KOPT-K1 (cell line): Measurements from ENCODE around the gene ISCU.

Source experiments
- H3K27ac ChIP-seq: fragments of 200-600 bp; sonication (generic); 2 replicates; pipeline ENCODE4 v1.5.1; 2016; ENCODE audit warnings: antibody characterized with exemption, mild to moderate bottlenecking, low read depth, low read length; ENCODE audit not compliant: poor library complexity, severe bottlenecking
- H3K36me3 ChIP-seq: fragments of 200-600 bp; sonication (generic); 2 replicates; pipeline ENCODE4 v1.5.1; 2017; ENCODE audit warnings: antibody characterized with exemption, mild to moderate bottlenecking, low read length, moderate library complexity; ENCODE audit not compliant: insufficient read depth
- H3K9me3 ChIP-seq: fragments of 200-600 bp; sonication (generic); 2 replicates; pipeline ENCODE4 v1.5.1; 2017; ENCODE audit warnings: antibody characterized with exemption, low read length, mild to moderate bottlenecking; ENCODE audit not compliant: insufficient read depth, poor library complexity, severe bottlenecking

Gene ISCU

DNA sequence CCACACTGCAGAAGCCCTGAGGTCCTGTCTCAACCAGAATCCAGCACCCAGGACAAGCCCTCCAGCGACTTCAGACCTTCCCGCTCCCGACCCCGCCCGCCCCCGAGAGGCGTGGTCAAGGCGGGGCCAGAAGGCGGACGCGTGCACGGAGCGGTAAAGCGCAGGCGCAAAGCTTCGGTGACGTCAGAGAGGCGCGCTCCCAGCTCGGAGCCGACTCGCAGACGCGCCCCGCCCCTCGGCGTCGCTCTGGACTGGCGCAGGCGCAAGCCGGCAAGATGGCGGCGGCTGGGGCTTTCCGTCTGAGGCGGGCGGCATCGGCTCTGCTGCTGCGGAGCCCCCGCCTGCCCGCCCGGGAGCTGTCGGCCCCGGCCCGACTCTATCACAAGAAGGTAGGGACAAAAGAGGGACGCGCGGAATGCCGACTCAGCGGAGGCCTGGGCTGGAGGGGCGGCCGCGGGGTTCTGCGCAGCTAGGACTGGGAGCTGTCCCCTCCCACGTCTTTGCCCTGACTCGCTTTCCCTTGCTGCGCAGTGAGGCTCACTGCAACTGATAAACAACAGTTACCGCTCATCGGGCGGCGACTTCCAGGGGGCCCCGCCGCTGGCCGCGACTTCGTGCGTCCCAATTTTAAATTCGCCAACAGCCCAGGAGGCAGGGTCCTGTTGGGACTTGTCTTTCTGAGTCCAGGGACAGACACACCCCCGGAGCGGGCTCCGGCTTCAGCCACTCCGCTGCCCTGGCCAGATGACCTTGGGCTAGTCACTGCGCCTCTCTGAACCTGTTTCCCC, at the start of gene ISCU:
Gene ISCU, plus strand, starts transcription at position 249 of the 788 bp plus-strand sequence. Its CDS starts 27 bp downstream, at position 276.
- Histone ChIP-seq H3K9me3 (no peaks in the 10 kb centered on the region), H3K36me3 (peaks cover 53% of the 10 kb centered on the region), H3K27ac (peak within 1 kb of the TSS; percentile 87)

DNA sequence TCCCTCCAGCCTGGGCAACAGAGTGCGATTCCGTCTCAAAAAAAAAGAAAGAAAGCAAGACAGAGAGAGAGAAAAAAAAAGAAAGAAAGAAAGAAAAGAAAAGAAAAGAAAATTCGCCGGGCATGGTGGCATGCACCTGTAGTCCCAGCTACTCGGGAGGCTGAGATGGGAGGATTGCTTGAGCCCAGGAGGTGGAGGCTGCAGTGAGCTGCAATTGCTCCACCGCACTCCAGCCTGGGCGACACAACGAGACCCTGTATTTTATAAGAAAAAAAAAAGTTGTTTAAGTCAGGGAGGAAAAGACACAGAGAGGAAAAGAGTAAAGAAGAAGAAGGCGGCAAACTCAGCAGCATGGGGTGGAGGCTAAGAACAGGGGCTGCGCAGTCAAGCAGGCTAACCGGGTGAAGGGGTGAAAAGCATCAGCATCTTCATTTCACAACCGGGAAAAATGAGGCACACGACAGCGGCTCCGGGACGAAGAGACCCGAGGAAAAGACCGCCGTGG, 47.9 kb upstream of the ISCU start:
- peak overlapping the region; percentile 63 for H3K27ac ChIP-seq
- H3K36me3 ChIP-seq, result peaks cover 27% of the 10 kb centered on the region
- H3K9me3 ChIP-seq, result no peaks in the 10 kb centered on the region

GRCh38 chr12:108514973-108515814, 47.2 kb upstream of the ISCU start, which contains the start of gene FICD:
TSS of gene FICD (plus strand) at chr12:108515277. CDS start at chr12:108516973, 1,696 bp downstream.
- Histone ChIP-seq H3K36me3 (peaks cover 34% of the 10 kb centered on the region), H3K27ac (peak within 1 kb of the TSS; percentile 63), H3K9me3 (no peaks in the 10 kb centered on the region)

GRCh38 chr12:108515916-108516315, 46.5 kb upstream of the ISCU start:
- Histone ChIP-seq H3K9me3 (no peaks in the 10 kb centered on the region), H3K27ac (peak overlapping the region; percentile 63), H3K36me3 (peaks cover 41% of the 10 kb centered on the region)

- Histone ChIP-seq H3K36me3 (peaks cover 48% of the 10 kb centered on the region), H3K27ac (no peak overlapping the region), H3K9me3 (no peaks in the 10 kb centered on the region)
Measured at GRCh38 chr12:108516511-108517275, 45.7 kb upstream of the ISCU start.

- H3K9me3 ChIP-seq, result no peaks in the 10 kb centered on the region
- no peak overlapping the region for H3K27ac ChIP-seq
- H3K36me3 ChIP-seq, result peaks cover 56% of the 10 kb centered on the region
Measured at GRCh38 chr12:108517288-108518100, 44.9 kb upstream of the ISCU start.

GRCh38 chr12:108518101-108518715, 44.2 kb upstream of the ISCU start:
- H3K36me3 ChIP-seq, result peaks cover 64% of the 10 kb centered on the region
- H3K27ac ChIP-seq, result no peak overlapping the region

GRCh38 chr12:108518716-108519496, 43.5 kb upstream of the ISCU start:
- H3K27ac ChIP-seq, result no peak overlapping the region
- H3K9me3 ChIP-seq, result no peaks in the 10 kb centered on the region
- peaks cover 71% of the 10 kb centered on the region for H3K36me3 ChIP-seq

More at GRCh38 chr12:108518101-108518715, 44.2 kb upstream of the ISCU start:
- no peaks in the 10 kb centered on the region for H3K9me3 ChIP-seq

DNA sequence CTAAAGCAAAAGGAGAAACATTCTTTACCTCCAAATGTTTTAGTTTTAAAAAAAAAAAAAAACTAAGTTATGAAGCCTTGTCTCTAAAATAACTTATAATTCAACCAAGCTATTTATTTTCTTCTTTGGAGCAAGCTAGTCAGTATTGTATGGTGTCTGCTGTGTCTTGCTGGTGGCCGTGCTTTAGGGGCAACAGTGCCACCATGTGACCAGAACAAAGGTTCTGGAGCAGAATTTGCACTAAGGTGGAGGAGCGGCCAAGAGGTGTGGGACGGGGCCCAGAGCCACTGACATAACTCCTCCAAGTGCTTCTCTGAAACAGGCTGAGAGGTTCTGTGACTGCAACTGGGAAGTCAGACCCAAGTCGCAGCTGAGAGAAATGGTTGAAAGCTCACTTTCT, 42.8 kb upstream of the ISCU start:
- Histone ChIP-seq H3K9me3 (no peaks in the 10 kb centered on the region), H3K27ac (no peak overlapping the region), H3K36me3 (peaks cover 77% of the 10 kb centered on the region)

- H3K9me3 ChIP-seq, result no peaks in the 10 kb centered on the region
- H3K36me3 ChIP-seq, result peaks cover 100% of the 10 kb centered on the region
- H3K27ac ChIP-seq, result no peak overlapping the region
Measured at GRCh38 chr12:108523365-108523764, 39.0 kb upstream of the ISCU start.

- Histone ChIP-seq H3K27ac (no peak overlapping the region), H3K9me3 (no peaks in the 10 kb centered on the region), H3K36me3 (peaks cover 100% of the 10 kb centered on the region)
Measured at GRCh38 chr12:108525681-108526080, 36.7 kb upstream of the ISCU start.

DNA sequence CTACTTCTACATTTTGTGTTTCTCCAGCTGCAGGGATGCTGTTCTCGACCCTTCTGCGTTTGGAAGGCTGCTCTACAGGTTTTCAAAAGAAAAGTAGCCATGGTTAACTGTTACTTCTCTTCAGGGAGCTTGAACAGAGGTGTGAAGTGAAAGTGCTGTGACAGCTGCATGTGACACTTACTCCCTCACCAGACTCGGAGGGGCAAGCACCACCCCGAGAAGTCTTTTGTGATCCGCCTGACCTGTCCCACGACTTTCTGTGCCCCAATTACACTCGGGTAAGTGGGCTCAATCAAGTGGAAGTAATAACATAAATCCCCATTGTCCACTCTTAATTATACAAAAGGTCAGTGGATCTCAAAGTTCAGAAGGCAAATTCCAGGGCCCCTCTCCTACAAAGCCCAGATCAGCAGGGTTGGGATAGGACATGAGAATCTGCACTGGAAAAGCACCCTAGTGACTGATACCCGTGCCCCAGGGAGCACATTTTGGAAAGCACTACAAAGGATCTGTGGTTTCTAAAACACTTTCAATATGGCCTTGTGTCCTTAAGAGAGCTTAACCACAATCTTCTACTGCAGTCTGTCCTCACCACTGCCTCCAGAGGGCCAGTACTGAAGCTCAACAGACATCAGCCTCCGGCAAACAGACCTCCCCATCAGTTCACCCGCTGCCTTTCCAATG, 35.8 kb upstream of the ISCU start:
- Histone ChIP-seq H3K27ac (no peak overlapping the region), H3K9me3 (no peaks in the 10 kb centered on the region), H3K36me3 (peaks cover 100% of the 10 kb centered on the region)

DNA sequence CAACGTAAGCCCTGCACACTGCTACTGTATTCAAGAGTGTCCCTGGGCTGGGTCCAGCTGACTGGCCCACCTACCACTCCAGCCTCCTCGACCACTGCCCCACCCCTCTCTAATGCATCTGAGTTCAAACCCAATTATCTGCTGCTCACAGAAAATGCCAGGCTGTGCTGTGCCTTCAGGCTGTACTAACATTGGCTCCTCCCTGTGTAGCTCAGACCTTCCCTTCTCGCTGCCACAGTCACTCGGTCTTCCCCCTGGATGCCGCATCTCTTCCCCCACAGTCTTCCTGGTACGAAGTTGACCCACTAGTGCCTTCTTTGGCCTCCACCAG, 35.3 kb upstream of the ISCU start:
- H3K27ac ChIP-seq, result no peak overlapping the region

More for the DNA sequence above, 35.3 kb upstream of the ISCU start:
- H3K36me3 ChIP-seq, result peaks cover 100% of the 10 kb centered on the region
- H3K9me3 ChIP-seq, result no peaks in the 10 kb centered on the region
